Parathyroid adenoma (tissue), 2 donors: ENCODE data around the gene TEX38.
"Not testable (repeated sequence)": the region's sequence is repeated elsewhere in the genome, so short reads cannot be mapped to it uniquely, and the experiment has no call there.

Experiments used
- H2AFZ ChIP-seq: fragments of 300-600 bp; sonication (generic); one replicate; pipeline ENCODE4 v1.7.0; 2017; ENCODE audit warnings: antibody characterized with exemption, mild to moderate bottlenecking
- H3K27ac ChIP-seq: fragments of 300-600 bp; sonication (generic); one replicate; pipeline ENCODE4 v1.7.0; 2017
- H3K27me3 ChIP-seq: fragments of 300-600 bp; sonication (generic); one replicate; pipeline ENCODE4 v1.7.0; 2017; ENCODE audit warnings: low read length; ENCODE audit not compliant: control insufficient read depth, insufficient read depth
- H3K36me3 ChIP-seq: fragments of 300-600 bp; sonication (generic); one replicate; pipeline ENCODE4 v1.7.0; 2017; ENCODE audit warnings: low read length; ENCODE audit not compliant: control insufficient read depth, insufficient read depth
- H3K4me1 ChIP-seq: fragments of 300-600 bp; sonication (generic); one replicate; pipeline ENCODE4 v1.7.0; 2017; ENCODE audit warnings: control low read depth
- H3K4me2 ChIP-seq: fragments of 300-600 bp; sonication (generic); one replicate; pipeline ENCODE4 v1.7.0; 2017; ENCODE audit warnings: low read length
- H3K4me3 ChIP-seq: fragments of 300-600 bp; sonication (generic); one replicate; pipeline ENCODE4 v1.7.0; 2017; ENCODE audit warnings: low read depth, low read length
- H3K79me2 ChIP-seq: fragments of 300-600 bp; sonication (generic); one replicate; pipeline ENCODE4 v1.7.0; 2017; ENCODE audit warnings: control low read depth
- H3K9ac ChIP-seq: fragments of 300-600 bp; sonication (generic); one replicate; pipeline ENCODE4 v1.7.0; 2017; ENCODE audit warnings: mild to moderate bottlenecking
- H3K9me3 ChIP-seq: fragments of 300-600 bp; sonication (generic); one replicate; pipeline ENCODE4 v1.7.0; 2017; ENCODE audit warnings: low read length; ENCODE audit not compliant: control insufficient read depth
- TF ChIP-seq, protein P1 (sequence below): fragments of 300-600 bp; sonication (generic); IDR thresholded peaks from one replicate; pipeline ENCODE4 v1.7.0; 2017; ENCODE audit warnings: antibody characterized with exemption, mild to moderate bottlenecking
- donor health status: primary hyperparathyroidism.

TEX38 gene

GRCh38 chr1:46649764-46650163, 21.9 kb upstream of the TEX38 start:
- TF ChIP-seq, protein P1, sequence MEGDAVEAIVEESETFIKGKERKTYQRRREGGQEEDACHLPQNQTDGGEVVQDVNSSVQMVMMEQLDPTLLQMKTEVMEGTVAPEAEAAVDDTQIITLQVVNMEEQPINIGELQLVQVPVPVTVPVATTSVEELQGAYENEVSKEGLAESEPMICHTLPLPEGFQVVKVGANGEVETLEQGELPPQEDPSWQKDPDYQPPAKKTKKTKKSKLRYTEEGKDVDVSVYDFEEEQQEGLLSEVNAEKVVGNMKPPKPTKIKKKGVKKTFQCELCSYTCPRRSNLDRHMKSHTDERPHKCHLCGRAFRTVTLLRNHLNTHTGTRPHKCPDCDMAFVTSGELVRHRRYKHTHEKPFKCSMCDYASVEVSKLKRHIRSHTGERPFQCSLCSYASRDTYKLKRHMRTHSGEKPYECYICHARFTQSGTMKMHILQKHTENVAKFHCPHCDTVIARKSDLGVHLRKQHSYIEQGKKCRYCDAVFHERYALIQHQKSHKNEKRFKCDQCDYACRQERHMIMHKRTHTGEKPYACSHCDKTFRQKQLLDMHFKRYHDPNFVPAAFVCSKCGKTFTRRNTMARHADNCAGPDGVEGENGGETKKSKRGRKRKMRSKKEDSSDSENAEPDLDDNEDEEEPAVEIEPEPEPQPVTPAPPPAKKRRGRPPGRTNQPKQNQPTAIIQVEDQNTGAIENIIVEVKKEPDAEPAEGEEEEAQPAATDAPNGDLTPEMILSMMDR, result no peak
- Histone ChIP-seq H3K4me3 (no peak overlapping the region), H3K4me1 (no peaks in the 10 kb centered on the region), H2AFZ (no peak overlapping the region), H3K4me2 (no peak overlapping the region), H3K36me3 (no peaks in the 10 kb centered on the region), H3K79me2 (no peaks in the 10 kb centered on the region), H3K27me3 (no peaks in the 10 kb centered on the region), H3K27ac (no peak overlapping the region), H3K9me3 (no peaks in the 10 kb centered on the region), H3K9ac (no peak overlapping the region)

DNA sequence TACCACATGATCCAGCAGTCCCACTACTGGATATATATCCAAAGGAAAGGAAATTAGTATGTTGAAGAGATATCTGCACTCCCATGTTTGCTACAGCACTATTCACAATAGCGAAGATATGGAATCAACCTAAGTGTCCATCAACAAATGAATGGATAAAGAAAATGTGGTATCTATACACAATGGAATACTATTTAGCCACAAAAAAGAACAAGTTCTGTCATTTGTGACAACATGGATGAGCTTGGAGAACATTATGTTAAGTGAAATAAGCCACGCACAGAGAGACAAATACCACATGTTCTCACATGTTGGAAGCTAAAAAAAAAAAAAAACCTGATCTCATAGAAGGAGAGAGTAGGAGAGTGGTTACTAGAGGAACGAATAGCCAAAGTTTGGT, 21.2 kb upstream of the TEX38 start:
- Histone ChIP-seq H3K79me2 (no peaks in the 10 kb centered on the region), H3K27ac (no peak overlapping the region), H3K27me3 (no peaks in the 10 kb centered on the region), H2AFZ (no peak overlapping the region), H3K4me3 (no peak overlapping the region), H3K4me2 (no peak overlapping the region), H3K36me3 (no peaks in the 10 kb centered on the region), H3K9me3 (no peaks in the 10 kb centered on the region), H3K4me1 (no peaks in the 10 kb centered on the region), H3K9ac (no peak overlapping the region)
- TF ChIP-seq, protein P1, result no peak

DNA sequence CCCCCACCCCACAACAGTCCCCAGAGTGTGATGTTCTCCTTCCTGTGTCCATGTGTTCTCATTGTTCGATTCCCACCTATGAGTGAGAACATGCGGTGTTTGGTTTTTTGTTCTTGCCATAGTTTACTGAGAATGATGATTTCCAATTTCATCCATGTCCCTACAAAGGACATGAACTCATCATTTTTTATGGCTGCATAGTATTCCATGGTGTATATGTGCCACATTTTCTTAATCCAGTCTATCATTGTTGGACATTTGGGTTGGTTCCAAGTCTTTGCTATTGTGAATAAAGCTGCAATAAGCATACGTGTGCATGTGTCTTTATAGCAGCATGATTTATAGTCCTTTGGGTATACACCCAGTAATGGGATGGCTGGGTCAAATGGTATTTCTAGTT, 20.5 kb upstream of the TEX38 start:
- not testable (repeated sequence) for H3K27ac ChIP-seq, H3K27me3 ChIP-seq, H3K36me3 ChIP-seq, H3K4me2 ChIP-seq, H3K79me2 ChIP-seq, H3K4me1 ChIP-seq, H3K4me3 ChIP-seq, H2AFZ ChIP-seq, H3K9me3 ChIP-seq, H3K9ac ChIP-seq

GRCh38 chr1:46652321-46653100, 19.1 kb upstream of the TEX38 start:
- H3K27ac ChIP-seq, result no peak overlapping the region
- H3K79me2 ChIP-seq, result no peaks in the 10 kb centered on the region
- H3K4me2 ChIP-seq, result no peak overlapping the region
- H3K9me3 ChIP-seq, result no peaks in the 10 kb centered on the region
- H2AFZ ChIP-seq, result no peak overlapping the region
- H3K4me3 ChIP-seq, result no peak overlapping the region
- no peaks in the 10 kb centered on the region for H3K36me3 ChIP-seq
- H3K4me1 ChIP-seq, result no peaks in the 10 kb centered on the region
- H3K27me3 ChIP-seq, result no peaks in the 10 kb centered on the region
- H3K9ac ChIP-seq, result no peak overlapping the region
- TF ChIP-seq, protein P1, result no peak

- no peak overlapping the region for H3K4me3 ChIP-seq
- no peak overlapping the region for H3K4me2 ChIP-seq
- H3K9me3 ChIP-seq, result no peaks in the 10 kb centered on the region
- H3K9ac ChIP-seq, result no peak overlapping the region
- no peak overlapping the region for H2AFZ ChIP-seq
- no peaks in the 10 kb centered on the region for H3K36me3 ChIP-seq
- no peaks in the 10 kb centered on the region for H3K27me3 ChIP-seq
- TF ChIP-seq, protein P1, result no peak
- H3K27ac ChIP-seq, result no peak overlapping the region
- no peaks in the 10 kb centered on the region for H3K79me2 ChIP-seq
- no peaks in the 10 kb centered on the region for H3K4me1 ChIP-seq
Measured at GRCh38 chr1:46653405-46653958, 18.2 kb upstream of the TEX38 start.
